SK-N-SH (cell line): ENCODE measurements around the gene SLC7A6. TPM values are rescaled to one million over a fixed set of nuclear protein-coding genes. Genes with fewer than 3 reads are reported as not detected.
A peak's percentile ranks its signal among the peaks of the same experiment; 100 is the strongest.

Experiments
- CTCF ChIA-PET: fragments of 300-600, 350-600 bp; formaldehyde crosslinking; extraction: SDS; loops from one replicate; lab custom pipeline; 2021; lab: Yijun Ruan, JAX
- POLR2A ChIA-PET: fragments of 350-600 bp; sonication (Branson Sonifier 250); formaldehyde crosslinking; extraction: SDS; loops from one replicate; lab custom pipeline; 2020; ENCODE audit warnings: antibody characterized with exemption, inconsistent platforms; lab: Yijun Ruan, JAX
- DNase-seq: peaks from one replicate; pipeline ENCODE4 v3.0.0; 2012
- H2AFZ ChIP-seq: fragments of 200-600 bp; sonication (generic); 2 replicates; pipeline ENCODE4 v1.8.1; 2016; ENCODE audit warnings: antibody characterized with exemption, mild to moderate bottlenecking, low read depth
- H3F3A ChIP-seq: fragments of 200-600 bp; sonication (generic); replicated peaks from 2 replicates; pipeline ENCODE3; 2016; ENCODE audit warnings: antibody characterized with exemption, mild to moderate bottlenecking; ENCODE audit not compliant: insufficient read depth
- H3K27ac ChIP-seq, 2 experiments: fragments of 200-500 bp in 1 of 2; fragments of 200-600 bp in 1 of 2; sonication (Bioruptor generic) in 1 of 2; sonication (generic), shearing (Covaris generic) in 1 of 2; 2 replicates each; pipeline versions ENCODE4 v1.5.1 to v1.6.1; 2014 to 2016; ENCODE audit warnings: low read depth in 2 of 2, inconsistent platforms in 1 of 2, low read length in 1 of 2, mild to moderate bottlenecking in 1 of 2, mixed read lengths in 1 of 2
- H3K27me3 ChIP-seq: fragments of 200-600 bp; sonication (generic), shearing (Covaris generic); 2 replicates; pipeline ENCODE4 v1.6.1; 2016; ENCODE audit warnings: mixed run types; ENCODE audit not compliant: insufficient read depth
- H3K36me3 ChIP-seq, 2 experiments: fragments of 200-500 bp in 1 of 2; fragments of 200-600 bp in 1 of 2; sonication (Bioruptor generic) in 1 of 2; sonication (generic) in 1 of 2; replicated peaks in 1 of 2; 2 replicates each; pipeline versions ENCODE3 to v1.5.1; 2014 to 2016; ENCODE audit warnings: low read length in 1 of 2, mild to moderate bottlenecking in 1 of 2; ENCODE audit not compliant: insufficient read depth in 2 of 2, control insufficient read depth in 1 of 2
- H3K4me1 ChIP-seq, 2 experiments: fragments of 200-500 bp in 1 of 2; fragments of 200-600 bp in 1 of 2; sonication (Bioruptor generic) in 1 of 2; sonication (generic), shearing (Covaris generic) in 1 of 2; 2 replicates each; pipeline versions ENCODE4 v1.5.1 to v1.6.1; 2014 to 2016; ENCODE audit warnings: low read depth in 1 of 2, low read length in 1 of 2, mixed run types in 1 of 2; ENCODE audit not compliant: insufficient read depth in 2 of 2, control insufficient read depth in 1 of 2
- H3K4me2 ChIP-seq: fragments of 200-600 bp; sonication (generic), shearing (Covaris generic); 2 replicates; pipeline ENCODE4 v1.6.1; 2017; ENCODE audit warnings: mixed run types
- H3K4me3 ChIP-seq, 2 experiments: fragments of 200-500 bp in 1 of 2; fragments of 200-600 bp in 1 of 2; sonication (Bioruptor generic) in 1 of 2; sonication (generic), shearing (Covaris generic) in 1 of 2; 2 replicates each; pipeline versions ENCODE4 v1.5.1 to v1.8.1; 2014 to 2016; ENCODE audit warnings: low read depth in 2 of 2, inconsistent platforms in 1 of 2, low read length in 1 of 2, mild to moderate bottlenecking in 1 of 2, mixed read lengths in 1 of 2, moderate library complexity in 1 of 2
- H3K79me2 ChIP-seq: fragments of 200-600 bp; sonication (generic); 2 replicates; pipeline ENCODE4 v1.8.1; 2017; ENCODE audit warnings: mild to moderate bottlenecking; ENCODE audit not compliant: insufficient read depth
- H3K9ac ChIP-seq: fragments of 200-600 bp; sonication (generic); 2 replicates; pipeline ENCODE4 v1.6.1; 2017; ENCODE audit warnings: mixed run types
- H3K9me2 ChIP-seq: fragments of 200-600 bp; sonication (generic); 2 replicates; pipeline ENCODE4 v1.6.1; 2017; ENCODE audit warnings: mixed run types
- H3K9me3 ChIP-seq: fragments of 200-600 bp; sonication (generic); 2 replicates; pipeline ENCODE4 v1.6.1; 2017; ENCODE audit warnings: mixed run types, mild to moderate bottlenecking, moderate library complexity
- H4K20me1 ChIP-seq: fragments of 200-600 bp; sonication (generic); 2 replicates; pipeline ENCODE4 v1.6.1; 2017; ENCODE audit warnings: mild to moderate bottlenecking, mixed run types; ENCODE audit not compliant: insufficient read depth
- CHD2 ChIP-seq: fragments of 150-350 bp; IDR thresholded peaks from 2 replicates; pipeline ENCODE4 v1.6.1; 2018; ENCODE audit warnings: low read length; ENCODE audit not compliant: partially characterized antibody
- EZH2phosphoT487 ChIP-seq: fragments of 200-600 bp; sonication (generic); IDR thresholded peaks from 2 replicates; pipeline ENCODE4 v1.6.1; 2017; ENCODE audit warnings: low read depth, mixed run types, mild to moderate bottlenecking, antibody characterized with exemption, moderate library complexity, borderline replicate concordance
- FOSL2 ChIP-seq: IDR thresholded peaks from 2 replicates; pipeline ENCODE4 v1.4.0; 2012; ENCODE audit warnings: low read depth, mild to moderate bottlenecking, moderate library complexity, borderline replicate concordance
- GABPA ChIP-seq: IDR thresholded peaks from 2 replicates; pipeline ENCODE4 v1.4.0; 2012; ENCODE audit warnings: low read depth, mild to moderate bottlenecking
- GATA2 ChIP-seq: sonication (generic); formaldehyde crosslinking; IDR thresholded peaks from 2 replicates; pipeline ENCODE4 v1.5.0; 2020; ENCODE audit warnings: mild to moderate bottlenecking, missing genetic modification reagents
- JUND ChIP-seq: IDR thresholded peaks from 2 replicates; pipeline ENCODE4 v1.4.0; 2012
- MXI1 ChIP-seq: IDR thresholded peaks from 2 replicates; pipeline ENCODE4 v1.6.1; 2012; ENCODE audit warnings: mild to moderate bottlenecking, low read depth, low read length, improper control_type of control experiment
- NFIC ChIP-seq: IDR thresholded peaks from 2 replicates; pipeline ENCODE4 v1.4.0; 2012; ENCODE audit warnings: borderline replicate concordance
- NRF1 ChIP-seq: IDR thresholded peaks from 2 replicates; pipeline ENCODE4 v1.6.1; 2012; ENCODE audit warnings: low read depth, mild to moderate bottlenecking, low read length
- RCOR1 ChIP-seq: fragments of 150-350 bp; IDR thresholded peaks from 2 replicates; pipeline ENCODE4 v1.6.1; 2017; ENCODE audit warnings: antibody characterized with exemption, low read length
- RXRA ChIP-seq: IDR thresholded peaks from 2 replicates; pipeline ENCODE4 v1.4.0; 2012; ENCODE audit warnings: low read depth, mild to moderate bottlenecking, borderline replicate concordance
- SIN3A ChIP-seq: IDR thresholded peaks from 2 replicates; pipeline ENCODE4 v1.6.1; 2012; ENCODE audit warnings: low read depth, mild to moderate bottlenecking, low read length, moderate library complexity, borderline replicate concordance
- TEAD4 ChIP-seq: IDR thresholded peaks from 2 replicates; pipeline ENCODE4 v1.4.0; 2012; ENCODE audit warnings: mild to moderate bottlenecking, borderline replicate concordance; ENCODE audit not compliant: insufficient read depth
- YY1 ChIP-seq: IDR thresholded peaks from 2 replicates; pipeline ENCODE4 v1.4.0; 2012; ENCODE audit warnings: low read depth, mild to moderate bottlenecking
- WGBS: methylation state at CpG from one replicate; pipeline ENCODE4 v1.1.6; 2017; ENCODE audit warnings: low lambda C conversion rate; 5-methylcytosine and 5-hydroxymethylcytosine counted together
- polyA plus RNA-seq, 3 experiments: library from polyadenylated mRNA; depleted of rRNA; stranded (reverse); fragments of >200 nt; gene quantifications; 2 replicates each; pipeline ENCODE4 v1.2.3, GENCODE V29; 2012
- TF ChIP-seq, protein P1 (sequence below): IDR thresholded peaks from 2 replicates; pipeline ENCODE4; 2012
- TF ChIP-seq, protein P2 (sequence below): IDR thresholded peaks from 2 replicates; pipeline ENCODE4 v1.4.0; 2012; ENCODE audit warnings: low read depth, borderline replicate concordance
- TF ChIP-seq, protein P3 (sequence below): fragments of 200-600 bp; sonication (generic); IDR thresholded peaks from 2 replicates; pipeline ENCODE4 v1.6.1; 2017; ENCODE audit warnings: antibody characterized with exemption, mild to moderate bottlenecking, moderate library complexity
- TF ChIP-seq, protein P4 (sequence below): IDR thresholded peaks from 2 replicates; pipeline ENCODE4 v1.4.0; 2012; ENCODE audit warnings: low read depth, borderline replicate concordance
- TF ChIP-seq, protein P5 (sequence below): IDR thresholded peaks from 2 replicates; pipeline ENCODE4 v1.4.0; 2012; ENCODE audit warnings: low read depth
- TF ChIP-seq, protein P6 (sequence below): fragments of 150-350 bp; IDR thresholded peaks from 2 replicates; pipeline ENCODE4 v1.6.1; 2016; ENCODE audit warnings: mild to moderate bottlenecking, low read depth, low read length

SLC7A6 gene
- polyA plus RNA-seq, 1 of the 3 experiments (the other 2 are of a cell fraction): 19.0 TPM

DNA sequence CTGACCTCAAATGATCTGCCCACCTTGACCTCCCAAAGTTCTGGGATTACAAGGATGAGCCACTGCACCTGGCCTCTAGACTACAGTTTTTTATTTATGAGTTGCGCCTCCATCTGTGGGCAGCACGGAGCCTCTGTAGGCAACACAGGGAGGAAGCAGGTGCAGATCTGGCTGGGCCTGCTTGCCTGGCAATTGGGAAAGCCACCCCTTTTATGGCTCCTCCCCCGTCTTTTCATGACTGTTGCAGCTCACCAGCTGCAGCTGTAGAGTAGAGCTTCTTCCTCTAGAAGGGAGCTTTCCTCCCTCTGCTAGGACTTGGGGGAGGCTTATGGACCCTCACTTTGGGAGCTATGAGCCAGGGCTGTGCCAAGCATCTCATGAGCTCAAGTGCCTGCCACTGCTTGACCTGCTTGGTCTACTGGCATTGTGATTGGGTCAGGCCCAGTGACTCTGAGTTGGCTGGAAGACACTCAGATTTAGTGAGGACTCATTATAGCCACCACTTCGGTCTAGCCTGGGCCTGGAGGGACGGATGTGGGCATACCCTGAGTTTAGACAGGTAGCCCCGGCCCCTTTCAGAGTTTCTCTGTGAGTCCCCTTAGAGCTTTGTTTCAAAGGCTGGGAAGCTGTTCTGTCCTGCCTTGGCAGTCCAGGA, 6.9 kb upstream of the SLC7A6 start:
- Histone ChIP-seq H3K9me3 (no peaks in the 10 kb centered on the region), H2AFZ (no peak overlapping the region), H3K36me3 (peaks cover 8 to 19% of the 10 kb centered on the region in 2 experiments), H4K20me1 (no peaks in the 10 kb centered on the region), H3K4me1 (peaks cover 0 to 6% of the 10 kb centered on the region in 2 experiments; a peak in 2 of 4 replicates), H3F3A (peaks cover 17% of the 10 kb centered on the region), H3K4me3 (no peak overlapping the region), H3K79me2 (no peaks in the 10 kb centered on the region), H3K27me3 (no peaks in the 10 kb centered on the region), H3K27ac (peak overlapping the region in 1 of 2 experiments; percentile 55; a peak in 3 of 4 replicates), H3K9ac (peak overlapping the region; percentile 33), H3K9me2 (no peaks in the 10 kb centered on the region), H3K4me2 (peak overlapping the region; percentile 12; the same call in 1 of the 2 replicates)
- ChIA-PET CTCF (interaction anchor here (13.8 kb wide), 1 partner anchor 73 kb away, joined by 355 read pairs; no protein-coding TSS in a partner anchor), POLR2A (no interaction called here)
- TF ChIP-seq GABPA (no peak), CHD2 (no peak), RXRA (no peak), TEAD4 (no peak), FOSL2 (no peak), SIN3A (no peak), NFIC (no peak), EZH2phosphoT487 (no peak), JUND (no peak), NRF1 (no peak), RCOR1 (no peak), MXI1 (no peak), YY1 (no peak), GATA2 (CRISPR knock-in tag) (no peak)
- TF ChIP-seq, protein P1, sequence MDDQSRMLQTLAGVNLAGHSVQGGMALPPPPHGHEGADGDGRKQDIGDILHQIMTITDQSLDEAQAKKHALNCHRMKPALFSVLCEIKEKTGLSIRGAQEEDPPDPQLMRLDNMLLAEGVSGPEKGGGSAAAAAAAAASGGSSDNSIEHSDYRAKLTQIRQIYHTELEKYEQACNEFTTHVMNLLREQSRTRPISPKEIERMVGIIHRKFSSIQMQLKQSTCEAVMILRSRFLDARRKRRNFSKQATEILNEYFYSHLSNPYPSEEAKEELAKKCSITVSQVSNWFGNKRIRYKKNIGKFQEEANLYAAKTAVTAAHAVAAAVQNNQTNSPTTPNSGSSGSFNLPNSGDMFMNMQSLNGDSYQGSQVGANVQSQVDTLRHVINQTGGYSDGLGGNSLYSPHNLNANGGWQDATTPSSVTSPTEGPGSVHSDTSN: no peak
- TF ChIP-seq, protein P2, sequence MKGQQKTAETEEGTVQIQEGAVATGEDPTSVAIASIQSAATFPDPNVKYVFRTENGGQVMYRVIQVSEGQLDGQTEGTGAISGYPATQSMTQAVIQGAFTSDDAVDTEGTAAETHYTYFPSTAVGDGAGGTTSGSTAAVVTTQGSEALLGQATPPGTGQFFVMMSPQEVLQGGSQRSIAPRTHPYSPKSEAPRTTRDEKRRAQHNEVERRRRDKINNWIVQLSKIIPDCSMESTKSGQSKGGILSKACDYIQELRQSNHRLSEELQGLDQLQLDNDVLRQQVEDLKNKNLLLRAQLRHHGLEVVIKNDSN: no peak
- TF ChIP-seq, protein P3, sequence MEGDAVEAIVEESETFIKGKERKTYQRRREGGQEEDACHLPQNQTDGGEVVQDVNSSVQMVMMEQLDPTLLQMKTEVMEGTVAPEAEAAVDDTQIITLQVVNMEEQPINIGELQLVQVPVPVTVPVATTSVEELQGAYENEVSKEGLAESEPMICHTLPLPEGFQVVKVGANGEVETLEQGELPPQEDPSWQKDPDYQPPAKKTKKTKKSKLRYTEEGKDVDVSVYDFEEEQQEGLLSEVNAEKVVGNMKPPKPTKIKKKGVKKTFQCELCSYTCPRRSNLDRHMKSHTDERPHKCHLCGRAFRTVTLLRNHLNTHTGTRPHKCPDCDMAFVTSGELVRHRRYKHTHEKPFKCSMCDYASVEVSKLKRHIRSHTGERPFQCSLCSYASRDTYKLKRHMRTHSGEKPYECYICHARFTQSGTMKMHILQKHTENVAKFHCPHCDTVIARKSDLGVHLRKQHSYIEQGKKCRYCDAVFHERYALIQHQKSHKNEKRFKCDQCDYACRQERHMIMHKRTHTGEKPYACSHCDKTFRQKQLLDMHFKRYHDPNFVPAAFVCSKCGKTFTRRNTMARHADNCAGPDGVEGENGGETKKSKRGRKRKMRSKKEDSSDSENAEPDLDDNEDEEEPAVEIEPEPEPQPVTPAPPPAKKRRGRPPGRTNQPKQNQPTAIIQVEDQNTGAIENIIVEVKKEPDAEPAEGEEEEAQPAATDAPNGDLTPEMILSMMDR: no peak
- TF ChIP-seq, protein P4, sequence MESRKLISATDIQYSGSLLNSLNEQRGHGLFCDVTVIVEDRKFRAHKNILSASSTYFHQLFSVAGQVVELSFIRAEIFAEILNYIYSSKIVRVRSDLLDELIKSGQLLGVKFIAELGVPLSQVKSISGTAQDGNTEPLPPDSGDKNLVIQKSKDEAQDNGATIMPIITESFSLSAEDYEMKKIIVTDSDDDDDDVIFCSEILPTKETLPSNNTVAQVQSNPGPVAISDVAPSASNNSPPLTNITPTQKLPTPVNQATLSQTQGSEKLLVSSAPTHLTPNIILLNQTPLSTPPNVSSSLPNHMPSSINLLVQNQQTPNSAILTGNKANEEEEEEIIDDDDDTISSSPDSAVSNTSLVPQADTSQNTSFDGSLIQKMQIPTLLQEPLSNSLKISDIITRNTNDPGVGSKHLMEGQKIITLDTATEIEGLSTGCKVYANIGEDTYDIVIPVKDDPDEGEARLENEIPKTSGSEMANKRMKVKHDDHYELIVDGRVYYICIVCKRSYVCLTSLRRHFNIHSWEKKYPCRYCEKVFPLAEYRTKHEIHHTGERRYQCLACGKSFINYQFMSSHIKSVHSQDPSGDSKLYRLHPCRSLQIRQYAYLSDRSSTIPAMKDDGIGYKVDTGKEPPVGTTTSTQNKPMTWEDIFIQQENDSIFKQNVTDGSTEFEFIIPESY: no peak
- TF ChIP-seq, protein P5, sequence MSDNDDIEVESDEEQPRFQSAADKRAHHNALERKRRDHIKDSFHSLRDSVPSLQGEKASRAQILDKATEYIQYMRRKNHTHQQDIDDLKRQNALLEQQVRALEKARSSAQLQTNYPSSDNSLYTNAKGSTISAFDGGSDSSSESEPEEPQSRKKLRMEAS: no peak
- TF ChIP-seq, protein P6, sequence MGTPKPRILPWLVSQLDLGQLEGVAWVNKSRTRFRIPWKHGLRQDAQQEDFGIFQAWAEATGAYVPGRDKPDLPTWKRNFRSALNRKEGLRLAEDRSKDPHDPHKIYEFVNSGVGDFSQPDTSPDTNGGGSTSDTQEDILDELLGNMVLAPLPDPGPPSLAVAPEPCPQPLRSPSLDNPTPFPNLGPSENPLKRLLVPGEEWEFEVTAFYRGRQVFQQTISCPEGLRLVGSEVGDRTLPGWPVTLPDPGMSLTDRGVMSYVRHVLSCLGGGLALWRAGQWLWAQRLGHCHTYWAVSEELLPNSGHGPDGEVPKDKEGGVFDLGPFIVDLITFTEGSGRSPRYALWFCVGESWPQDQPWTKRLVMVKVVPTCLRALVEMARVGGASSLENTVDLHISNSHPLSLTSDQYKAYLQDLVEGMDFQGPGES: no peak
- 95% methylated on average over 3 of the region's 6 CpGs for WGBS
- no peak for DNase-seq
